Osteoblast (primary cell): ENCODE data around the gene C1orf52. TPM values are rescaled to one million over a fixed set of nuclear protein-coding genes. Genes with fewer than 3 reads are reported as not detected.

Experiments used
- DNase-seq: peaks from one replicate; pipeline ENCODE4 v3.0.0; 2011; ENCODE audit warnings: low spot score, mixed read lengths; ENCODE audit not compliant: insufficient read length; ENCODE audit errors: missing footprints
- H2AFZ ChIP-seq: 2 replicates; pipeline ENCODE4 v1.6.0; 2011; ENCODE audit warnings: mild to moderate bottlenecking, low read length
- H3K27ac ChIP-seq: 2 replicates; pipeline ENCODE4 v1.5.1; 2011; ENCODE audit warnings: mild to moderate bottlenecking, low read depth, low read length, moderate library complexity
- H3K27me3 ChIP-seq: 2 replicates; pipeline ENCODE4 v1.6.0; 2012; ENCODE audit warnings: mild to moderate bottlenecking, control low read depth, inconsistent platforms, low read length, moderate library complexity; ENCODE audit not compliant: insufficient read depth
- H3K36me3 ChIP-seq: 2 replicates; pipeline ENCODE4 v1.5.1; 2011; ENCODE audit warnings: mild to moderate bottlenecking, low read length, control low read depth, moderate library complexity; ENCODE audit not compliant: insufficient read depth
- H3K4me1 ChIP-seq: 2 replicates; pipeline ENCODE4 v1.5.1; 2011; ENCODE audit warnings: mild to moderate bottlenecking, low read length, control low read depth, moderate library complexity; ENCODE audit not compliant: insufficient read depth
- H3K4me2 ChIP-seq: 2 replicates; pipeline ENCODE4 v1.6.0; 2011; ENCODE audit warnings: mild to moderate bottlenecking, low read length; ENCODE audit not compliant: insufficient read depth
- H3K4me3 ChIP-seq: fragments of 200-600 bp; sonication (generic); 3 replicates; pipeline ENCODE4 v1.5.1; 2012; ENCODE audit warnings: mild to moderate bottlenecking, low read length, inconsistent platforms; ENCODE audit not compliant: insufficient read depth
- H3K79me2 ChIP-seq: 2 replicates; pipeline ENCODE4 v1.6.0; 2012; ENCODE audit warnings: mild to moderate bottlenecking, low read length, control low read depth, inconsistent platforms; ENCODE audit not compliant: insufficient read depth
- H3K9me3 ChIP-seq: 2 replicates; pipeline ENCODE4 v1.5.1; 2011; ENCODE audit warnings: low read depth, low read length, control low read depth
- H4K20me1 ChIP-seq: 2 replicates; pipeline ENCODE4 v1.6.0; 2012; ENCODE audit warnings: mild to moderate bottlenecking, low read length, control low read depth; ENCODE audit not compliant: insufficient read depth
- total RNA-seq: library from RNA; depleted of rRNA; stranded (reverse); fragments of >200 nt; gene quantifications from 2 replicates; pipeline ENCODE4 v1.2.3, GENCODE V29; 2012
- TF ChIP-seq, protein P1 (sequence below): IDR thresholded peaks from 2 replicates; pipeline ENCODE4 v1.5.1; 2011; ENCODE audit warnings: mild to moderate bottlenecking, low read depth, low read length, moderate library complexity; ENCODE audit errors: extremely low read depth

The C1orf52 gene
- total RNA-seq, 1 donor = 13.0 TPM

DNA sequence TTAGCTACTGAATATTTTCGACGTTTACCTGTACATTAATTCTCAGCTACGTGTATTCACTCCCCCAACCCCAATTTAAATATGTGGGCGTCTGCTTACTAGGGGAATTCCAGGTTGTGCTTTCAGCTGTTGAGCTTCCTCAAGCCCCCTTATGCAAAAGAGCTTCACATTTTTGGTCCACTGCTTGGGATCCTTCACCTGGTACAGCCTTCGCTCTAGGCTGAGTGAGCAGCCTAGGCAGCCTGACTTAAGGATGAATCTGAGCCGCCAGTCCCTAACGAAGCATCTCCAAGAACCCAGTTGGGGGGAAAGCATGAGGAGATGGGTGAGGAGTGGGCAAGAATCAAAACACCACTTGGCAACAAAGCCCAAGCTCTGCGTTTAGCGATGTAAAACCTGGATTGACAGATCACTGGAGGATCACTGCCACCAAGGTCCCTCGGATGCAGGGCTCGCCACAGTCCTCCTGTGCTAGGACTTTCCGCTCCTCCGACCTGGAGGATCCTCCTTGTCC is 16.3 kb upstream of the C1orf52 start:
- Histone ChIP-seq H3K79me2 (peaks cover 55% of the 10 kb centered on the region), H3K9me3 (no peaks in the 10 kb centered on the region), H3K4me1 (peaks cover 33% of the 10 kb centered on the region), H3K4me2 (peak overlapping the region; percentile 90), H3K4me3 (peak overlapping the region; percentile 82), H3K27me3 (no peaks in the 10 kb centered on the region), H3K27ac (peak overlapping the region; percentile 86), H2AFZ (peak overlapping the region; percentile 52), H4K20me1 (peaks cover 29% of the 10 kb centered on the region), H3K36me3 (peaks cover 10% of the 10 kb centered on the region)
- DNase-seq = no peak
- TF ChIP-seq, protein P1, sequence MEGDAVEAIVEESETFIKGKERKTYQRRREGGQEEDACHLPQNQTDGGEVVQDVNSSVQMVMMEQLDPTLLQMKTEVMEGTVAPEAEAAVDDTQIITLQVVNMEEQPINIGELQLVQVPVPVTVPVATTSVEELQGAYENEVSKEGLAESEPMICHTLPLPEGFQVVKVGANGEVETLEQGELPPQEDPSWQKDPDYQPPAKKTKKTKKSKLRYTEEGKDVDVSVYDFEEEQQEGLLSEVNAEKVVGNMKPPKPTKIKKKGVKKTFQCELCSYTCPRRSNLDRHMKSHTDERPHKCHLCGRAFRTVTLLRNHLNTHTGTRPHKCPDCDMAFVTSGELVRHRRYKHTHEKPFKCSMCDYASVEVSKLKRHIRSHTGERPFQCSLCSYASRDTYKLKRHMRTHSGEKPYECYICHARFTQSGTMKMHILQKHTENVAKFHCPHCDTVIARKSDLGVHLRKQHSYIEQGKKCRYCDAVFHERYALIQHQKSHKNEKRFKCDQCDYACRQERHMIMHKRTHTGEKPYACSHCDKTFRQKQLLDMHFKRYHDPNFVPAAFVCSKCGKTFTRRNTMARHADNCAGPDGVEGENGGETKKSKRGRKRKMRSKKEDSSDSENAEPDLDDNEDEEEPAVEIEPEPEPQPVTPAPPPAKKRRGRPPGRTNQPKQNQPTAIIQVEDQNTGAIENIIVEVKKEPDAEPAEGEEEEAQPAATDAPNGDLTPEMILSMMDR = no peak

- H3K4me3 ChIP-seq = peak overlapping the region; percentile 82
- TF ChIP-seq, protein P1 = no peak
- H3K79me2 ChIP-seq = peaks cover 62% of the 10 kb centered on the region
- peaks cover 17% of the 10 kb centered on the region for H3K36me3 ChIP-seq
- peaks cover 29% of the 10 kb centered on the region for H4K20me1 ChIP-seq
- H3K27ac ChIP-seq = peak overlapping the region; percentile 86
- H3K9me3 ChIP-seq = no peaks in the 10 kb centered on the region
- no peaks in the 10 kb centered on the region for H3K27me3 ChIP-seq
- H2AFZ ChIP-seq = no peak overlapping the region
- no peak for DNase-seq
- peaks cover 33% of the 10 kb centered on the region for H3K4me1 ChIP-seq
- H3K4me2 ChIP-seq = peak overlapping the region; percentile 90
Observed at GRCh38 chr1:85274969-85275453, 15.5 kb upstream of the C1orf52 start.

DNA sequence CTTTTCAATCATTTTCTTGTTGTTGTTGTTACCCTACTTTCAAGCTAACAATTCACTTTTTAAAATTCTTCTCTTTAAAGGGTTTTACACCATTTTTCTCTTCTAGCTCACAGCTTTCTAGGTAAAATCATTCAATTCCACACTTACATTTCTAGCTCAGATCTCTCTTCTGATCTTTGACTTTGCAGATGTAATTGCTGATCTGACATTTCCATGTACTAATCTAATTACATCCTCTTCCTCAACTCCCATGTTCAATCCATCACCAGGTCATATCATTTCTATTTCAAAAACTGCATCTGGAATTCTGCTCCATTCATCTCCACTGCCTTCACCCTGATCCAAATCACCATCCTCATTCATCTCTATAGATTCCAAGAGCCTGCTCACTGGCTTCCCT is 13.9 kb upstream of the C1orf52 start:
- no peak overlapping the region for H2AFZ ChIP-seq
- no peak overlapping the region for H3K27ac ChIP-seq
- no peak for DNase-seq
- peak overlapping the region; percentile 82 for H3K4me3 ChIP-seq
- peaks cover 29% of the 10 kb centered on the region for H4K20me1 ChIP-seq
- TF ChIP-seq, protein P1 = no peak
- peaks cover 32% of the 10 kb centered on the region for H3K36me3 ChIP-seq
- H3K4me2 ChIP-seq = peak overlapping the region; percentile 90
- no peaks in the 10 kb centered on the region for H3K27me3 ChIP-seq
- H3K79me2 ChIP-seq = peaks cover 75% of the 10 kb centered on the region
- H3K4me1 ChIP-seq = peaks cover 21% of the 10 kb centered on the region
- no peaks in the 10 kb centered on the region for H3K9me3 ChIP-seq

DNA sequence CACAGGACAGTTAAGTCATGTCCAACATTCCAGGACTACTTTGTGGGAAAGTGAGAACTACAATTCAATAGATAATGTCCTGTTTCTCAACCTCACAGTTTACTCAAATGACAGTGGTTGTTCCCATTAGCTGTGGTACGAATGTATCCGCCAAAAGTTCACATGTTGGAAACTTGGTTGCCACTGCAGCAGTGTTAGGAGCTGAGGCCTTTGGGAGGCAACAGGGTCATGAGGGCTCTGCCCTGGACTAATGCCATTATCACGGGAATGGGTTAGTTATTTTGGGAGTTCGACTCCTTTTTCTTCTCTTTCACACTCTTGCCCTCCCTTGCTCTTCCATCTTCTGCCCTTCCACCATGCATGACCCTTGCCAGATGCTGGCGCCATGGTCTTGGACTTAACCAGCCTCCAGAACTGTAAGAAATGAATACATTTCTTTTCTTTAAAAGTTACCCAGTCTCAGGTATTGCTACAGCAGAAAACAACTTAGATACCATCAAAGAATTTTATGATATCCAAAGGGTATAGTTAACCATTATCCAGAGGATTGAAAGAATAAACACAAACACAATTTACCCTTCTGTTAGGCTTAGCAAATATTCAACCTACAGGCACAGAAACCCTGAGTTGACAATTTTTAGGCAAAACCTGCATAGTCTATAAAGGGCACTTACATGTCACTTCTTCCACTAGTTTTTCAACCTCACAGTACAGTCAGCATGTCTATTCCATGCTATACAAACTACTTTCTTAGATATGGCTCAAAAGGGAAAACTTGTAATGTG is 9.5 kb upstream of the C1orf52 start:
- H3K27ac ChIP-seq = no peak overlapping the region
- H3K79me2 ChIP-seq = peaks cover 58% of the 10 kb centered on the region
- H3K4me3 ChIP-seq = no peak overlapping the region
- no peak for DNase-seq
- TF ChIP-seq, protein P1 = no peak
- no peak overlapping the region for H2AFZ ChIP-seq
- peaks cover 21% of the 10 kb centered on the region for H4K20me1 ChIP-seq
- no peak overlapping the region for H3K4me2 ChIP-seq
- H3K36me3 ChIP-seq = peaks cover 61% of the 10 kb centered on the region
- peaks cover 11% of the 10 kb centered on the region for H3K4me1 ChIP-seq
- H3K9me3 ChIP-seq = no peaks in the 10 kb centered on the region
- H3K27me3 ChIP-seq = no peaks in the 10 kb centered on the region
